ENCODE results near the gene CRYGB. TPM values are rescaled to one million over a fixed set of nuclear protein-coding genes. Genes with fewer than 3 reads are reported as not detected.

CRYGB gene
- polyA plus RNA-seq, 1 of the 3 experiments (the other 2 are of a cell fraction) = not detected

DNA sequence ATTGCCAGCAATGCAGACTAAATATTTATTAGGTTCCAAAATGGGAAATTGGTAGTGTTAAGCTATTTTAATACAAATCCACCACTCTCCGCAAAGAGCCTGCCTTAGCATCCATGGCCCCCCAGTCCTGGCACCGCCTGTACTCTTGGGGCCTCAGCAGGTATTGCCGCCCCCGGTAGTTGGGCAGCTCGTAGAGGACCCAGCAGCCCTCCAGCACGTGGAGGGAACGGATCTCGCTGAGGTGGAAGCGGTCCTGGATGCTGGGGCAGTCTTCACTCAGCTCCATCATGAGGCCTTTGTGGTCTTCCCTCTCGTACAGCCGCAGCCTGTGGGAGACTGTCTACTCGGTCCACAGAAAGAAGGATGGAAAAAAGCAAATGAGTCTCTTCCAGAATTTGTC, 17.8 kb downstream of the CRYGB start:
- no peaks in the 10 kb centered on the region for H3K36me3 ChIP-seq (replicated peaks in 1 of 2; ENCODE audit: control insufficient read depth in 1 of 2, insufficient read depth in 2 of 2, low read length in 1 of 2)
- H3K27ac ChIP-seq (ENCODE audit: low read depth in 2 of 2, low read length in 1 of 2) = no peak overlapping the region
- ChIA-PET POLR2A (no interaction called here), CTCF (interaction anchor here (0.7 to 0.8 kb wide), 2 partner anchors 22 to 126 kb away, joined by 3 read pairs; no protein-coding TSS in a partner anchor)
- no peaks in the 10 kb centered on the region for H4K20me1 ChIP-seq (ENCODE audit: insufficient read depth)
- no peaks in the 10 kb centered on the region for H3K9me3 ChIP-seq
- H3K4me1 ChIP-seq (ENCODE audit: control insufficient read depth in 1 of 2, insufficient read depth in 2 of 2, low read depth in 1 of 2, low read length in 1 of 2) = peaks cover 0 to 16% of the 10 kb centered on the region in 2 experiments; a peak in 2 of 4 replicates
- no peak overlapping the region for H3K4me2 ChIP-seq
- 91% methylated on average over 12 of the region's 12 CpGs for WGBS (ENCODE audit: low lambda C conversion rate)
- no peaks in the 10 kb centered on the region for H3K27me3 ChIP-seq (ENCODE audit: insufficient read depth)
- peaks cover 3% of the 10 kb centered on the region for H3F3A ChIP-seq (replicated peaks; ENCODE audit: insufficient read depth)
- no peak overlapping the region for H3K4me3 ChIP-seq (ENCODE audit: low read depth in 2 of 2, low read length in 1 of 2)
- TF ChIP-seq, protein P1, sequence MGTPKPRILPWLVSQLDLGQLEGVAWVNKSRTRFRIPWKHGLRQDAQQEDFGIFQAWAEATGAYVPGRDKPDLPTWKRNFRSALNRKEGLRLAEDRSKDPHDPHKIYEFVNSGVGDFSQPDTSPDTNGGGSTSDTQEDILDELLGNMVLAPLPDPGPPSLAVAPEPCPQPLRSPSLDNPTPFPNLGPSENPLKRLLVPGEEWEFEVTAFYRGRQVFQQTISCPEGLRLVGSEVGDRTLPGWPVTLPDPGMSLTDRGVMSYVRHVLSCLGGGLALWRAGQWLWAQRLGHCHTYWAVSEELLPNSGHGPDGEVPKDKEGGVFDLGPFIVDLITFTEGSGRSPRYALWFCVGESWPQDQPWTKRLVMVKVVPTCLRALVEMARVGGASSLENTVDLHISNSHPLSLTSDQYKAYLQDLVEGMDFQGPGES (IDR thresholded peaks at IDR 0.05; ENCODE audit: low read depth, low read length) = no peak
- no peak for TF ChIP-seq EP300 (IDR thresholded peaks at IDR 0.05; ENCODE audit: borderline replicate concordance in 1 of 2, low read depth in 1 of 2, low read length in 1 of 2)
- TF ChIP-seq, protein P2, sequence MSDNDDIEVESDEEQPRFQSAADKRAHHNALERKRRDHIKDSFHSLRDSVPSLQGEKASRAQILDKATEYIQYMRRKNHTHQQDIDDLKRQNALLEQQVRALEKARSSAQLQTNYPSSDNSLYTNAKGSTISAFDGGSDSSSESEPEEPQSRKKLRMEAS (IDR thresholded peaks at IDR 0.05; ENCODE audit: low read depth) = no peak
- no peak for TF ChIP-seq YY1 (IDR thresholded peaks at IDR 0.05; ENCODE audit: low read depth)
- TF ChIP-seq CHD2 (IDR thresholded peaks at IDR 0.05; ENCODE audit: low read length, partially characterized antibody) = no peak
- TF ChIP-seq MEF2A (IDR thresholded peaks at IDR 0.05; ENCODE audit: borderline replicate concordance, low read depth) = no peak
- TF ChIP-seq SIN3A (IDR thresholded peaks at IDR 0.05; ENCODE audit: borderline replicate concordance, low read depth, low read length) = no peak
- TF ChIP-seq, protein P3, sequence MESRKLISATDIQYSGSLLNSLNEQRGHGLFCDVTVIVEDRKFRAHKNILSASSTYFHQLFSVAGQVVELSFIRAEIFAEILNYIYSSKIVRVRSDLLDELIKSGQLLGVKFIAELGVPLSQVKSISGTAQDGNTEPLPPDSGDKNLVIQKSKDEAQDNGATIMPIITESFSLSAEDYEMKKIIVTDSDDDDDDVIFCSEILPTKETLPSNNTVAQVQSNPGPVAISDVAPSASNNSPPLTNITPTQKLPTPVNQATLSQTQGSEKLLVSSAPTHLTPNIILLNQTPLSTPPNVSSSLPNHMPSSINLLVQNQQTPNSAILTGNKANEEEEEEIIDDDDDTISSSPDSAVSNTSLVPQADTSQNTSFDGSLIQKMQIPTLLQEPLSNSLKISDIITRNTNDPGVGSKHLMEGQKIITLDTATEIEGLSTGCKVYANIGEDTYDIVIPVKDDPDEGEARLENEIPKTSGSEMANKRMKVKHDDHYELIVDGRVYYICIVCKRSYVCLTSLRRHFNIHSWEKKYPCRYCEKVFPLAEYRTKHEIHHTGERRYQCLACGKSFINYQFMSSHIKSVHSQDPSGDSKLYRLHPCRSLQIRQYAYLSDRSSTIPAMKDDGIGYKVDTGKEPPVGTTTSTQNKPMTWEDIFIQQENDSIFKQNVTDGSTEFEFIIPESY (IDR thresholded peaks at IDR 0.05; ENCODE audit: borderline replicate concordance, low read depth) = no peak
- no peak for TF ChIP-seq TCF12 (IDR thresholded peaks at IDR 0.05)
- TF ChIP-seq, protein P4, sequence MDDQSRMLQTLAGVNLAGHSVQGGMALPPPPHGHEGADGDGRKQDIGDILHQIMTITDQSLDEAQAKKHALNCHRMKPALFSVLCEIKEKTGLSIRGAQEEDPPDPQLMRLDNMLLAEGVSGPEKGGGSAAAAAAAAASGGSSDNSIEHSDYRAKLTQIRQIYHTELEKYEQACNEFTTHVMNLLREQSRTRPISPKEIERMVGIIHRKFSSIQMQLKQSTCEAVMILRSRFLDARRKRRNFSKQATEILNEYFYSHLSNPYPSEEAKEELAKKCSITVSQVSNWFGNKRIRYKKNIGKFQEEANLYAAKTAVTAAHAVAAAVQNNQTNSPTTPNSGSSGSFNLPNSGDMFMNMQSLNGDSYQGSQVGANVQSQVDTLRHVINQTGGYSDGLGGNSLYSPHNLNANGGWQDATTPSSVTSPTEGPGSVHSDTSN (IDR thresholded peaks at IDR 0.05) = no peak
- TF ChIP-seq, protein P5, sequence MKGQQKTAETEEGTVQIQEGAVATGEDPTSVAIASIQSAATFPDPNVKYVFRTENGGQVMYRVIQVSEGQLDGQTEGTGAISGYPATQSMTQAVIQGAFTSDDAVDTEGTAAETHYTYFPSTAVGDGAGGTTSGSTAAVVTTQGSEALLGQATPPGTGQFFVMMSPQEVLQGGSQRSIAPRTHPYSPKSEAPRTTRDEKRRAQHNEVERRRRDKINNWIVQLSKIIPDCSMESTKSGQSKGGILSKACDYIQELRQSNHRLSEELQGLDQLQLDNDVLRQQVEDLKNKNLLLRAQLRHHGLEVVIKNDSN (IDR thresholded peaks at IDR 0.05; ENCODE audit: borderline replicate concordance, low read depth) = no peak
- no peak for TF ChIP-seq JUND (IDR thresholded peaks at IDR 0.05)
- TF ChIP-seq FOSL2 (IDR thresholded peaks at IDR 0.05; ENCODE audit: borderline replicate concordance, low read depth) = no peak
- no peak for TF ChIP-seq SMC3 (IDR thresholded peaks at IDR 0.05; ENCODE audit: low read depth, low read length)
- TF ChIP-seq FOXM1 (IDR thresholded peaks at IDR 0.05; ENCODE audit: low read depth) = no peak
- TF ChIP-seq GATA2 (CRISPR knock-in tag; IDR thresholded peaks at IDR 0.05) = no peak
- TF ChIP-seq, protein P6, sequence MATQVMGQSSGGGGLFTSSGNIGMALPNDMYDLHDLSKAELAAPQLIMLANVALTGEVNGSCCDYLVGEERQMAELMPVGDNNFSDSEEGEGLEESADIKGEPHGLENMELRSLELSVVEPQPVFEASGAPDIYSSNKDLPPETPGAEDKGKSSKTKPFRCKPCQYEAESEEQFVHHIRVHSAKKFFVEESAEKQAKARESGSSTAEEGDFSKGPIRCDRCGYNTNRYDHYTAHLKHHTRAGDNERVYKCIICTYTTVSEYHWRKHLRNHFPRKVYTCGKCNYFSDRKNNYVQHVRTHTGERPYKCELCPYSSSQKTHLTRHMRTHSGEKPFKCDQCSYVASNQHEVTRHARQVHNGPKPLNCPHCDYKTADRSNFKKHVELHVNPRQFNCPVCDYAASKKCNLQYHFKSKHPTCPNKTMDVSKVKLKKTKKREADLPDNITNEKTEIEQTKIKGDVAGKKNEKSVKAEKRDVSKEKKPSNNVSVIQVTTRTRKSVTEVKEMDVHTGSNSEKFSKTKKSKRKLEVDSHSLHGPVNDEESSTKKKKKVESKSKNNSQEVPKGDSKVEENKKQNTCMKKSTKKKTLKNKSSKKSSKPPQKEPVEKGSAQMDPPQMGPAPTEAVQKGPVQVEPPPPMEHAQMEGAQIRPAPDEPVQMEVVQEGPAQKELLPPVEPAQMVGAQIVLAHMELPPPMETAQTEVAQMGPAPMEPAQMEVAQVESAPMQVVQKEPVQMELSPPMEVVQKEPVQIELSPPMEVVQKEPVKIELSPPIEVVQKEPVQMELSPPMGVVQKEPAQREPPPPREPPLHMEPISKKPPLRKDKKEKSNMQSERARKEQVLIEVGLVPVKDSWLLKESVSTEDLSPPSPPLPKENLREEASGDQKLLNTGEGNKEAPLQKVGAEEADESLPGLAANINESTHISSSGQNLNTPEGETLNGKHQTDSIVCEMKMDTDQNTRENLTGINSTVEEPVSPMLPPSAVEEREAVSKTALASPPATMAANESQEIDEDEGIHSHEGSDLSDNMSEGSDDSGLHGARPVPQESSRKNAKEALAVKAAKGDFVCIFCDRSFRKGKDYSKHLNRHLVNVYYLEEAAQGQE (IDR thresholded peaks at IDR 0.05; ENCODE audit: low read depth, low read length) = no peak
- TF ChIP-seq FOXJ3 (CRISPR knock-in tag; IDR thresholded peaks at IDR 0.05) = no peak
- H2AFZ ChIP-seq (ENCODE audit: low read depth) = no peak overlapping the region
- no peaks in the 10 kb centered on the region for H3K9me2 ChIP-seq
- no peaks in the 10 kb centered on the region for H3K79me2 ChIP-seq (ENCODE audit: insufficient read depth)
- DNase-seq = no peak
- H3K9ac ChIP-seq = no peak overlapping the region
